BLaER1 treated with 17β-estradiol and CSF1 and Interleukin-3, amounts not matched to agents 10 nM and 100 nM (cell line): ENCODE results near the gene PLK5.

ENCODE experiments used
- H3K27ac ChIP-seq, 11 experiments: shearing (Covaris generic); formaldehyde crosslinking; 2 replicates each; pipeline ENCODE4 v1.8.1; 2022
- H3K27me3 ChIP-seq, 11 experiments: shearing (Covaris generic); formaldehyde crosslinking; 2 replicates each; pipeline ENCODE4 v1.8.1; 2022
- H3K36me3 ChIP-seq, 11 experiments: shearing (Covaris generic); formaldehyde crosslinking; 2 replicates each; pipeline ENCODE4 v1.8.1; 2022
- H3K4me1 ChIP-seq, 10 experiments: shearing (Covaris generic); formaldehyde crosslinking; 2 replicates each; pipeline ENCODE4 v1.8.1; 2022
- H3K4me2 ChIP-seq, 11 experiments: shearing (Covaris generic); formaldehyde crosslinking; 2 replicates each; pipeline ENCODE4 v1.8.1; 2022
- H3K4me3 ChIP-seq, 10 experiments: shearing (Covaris generic); formaldehyde crosslinking; 2 replicates each; pipeline ENCODE4 v1.8.1; 2022
- H3K9ac ChIP-seq, 11 experiments: shearing (Covaris generic); formaldehyde crosslinking; 2 replicates each; pipeline ENCODE4 v1.8.1; 2022
- H3K9me3 ChIP-seq, 11 experiments: shearing (Covaris generic); formaldehyde crosslinking; replicated peaks in 1 of 11; 2 replicates each; pipeline ENCODE4 v1.8.1; 2022
- H4K20me1 ChIP-seq, 11 experiments: shearing (Covaris generic); formaldehyde crosslinking; 2 replicates each; pipeline ENCODE4 v1.8.1; 2022
- Cebpa-rat ChIP-seq, 11 experiments: shearing (Covaris generic); IDR thresholded peaks; 2 replicates each; pipeline ENCODE4 v1.8.1; 2022

Gene PLK5

DNA sequence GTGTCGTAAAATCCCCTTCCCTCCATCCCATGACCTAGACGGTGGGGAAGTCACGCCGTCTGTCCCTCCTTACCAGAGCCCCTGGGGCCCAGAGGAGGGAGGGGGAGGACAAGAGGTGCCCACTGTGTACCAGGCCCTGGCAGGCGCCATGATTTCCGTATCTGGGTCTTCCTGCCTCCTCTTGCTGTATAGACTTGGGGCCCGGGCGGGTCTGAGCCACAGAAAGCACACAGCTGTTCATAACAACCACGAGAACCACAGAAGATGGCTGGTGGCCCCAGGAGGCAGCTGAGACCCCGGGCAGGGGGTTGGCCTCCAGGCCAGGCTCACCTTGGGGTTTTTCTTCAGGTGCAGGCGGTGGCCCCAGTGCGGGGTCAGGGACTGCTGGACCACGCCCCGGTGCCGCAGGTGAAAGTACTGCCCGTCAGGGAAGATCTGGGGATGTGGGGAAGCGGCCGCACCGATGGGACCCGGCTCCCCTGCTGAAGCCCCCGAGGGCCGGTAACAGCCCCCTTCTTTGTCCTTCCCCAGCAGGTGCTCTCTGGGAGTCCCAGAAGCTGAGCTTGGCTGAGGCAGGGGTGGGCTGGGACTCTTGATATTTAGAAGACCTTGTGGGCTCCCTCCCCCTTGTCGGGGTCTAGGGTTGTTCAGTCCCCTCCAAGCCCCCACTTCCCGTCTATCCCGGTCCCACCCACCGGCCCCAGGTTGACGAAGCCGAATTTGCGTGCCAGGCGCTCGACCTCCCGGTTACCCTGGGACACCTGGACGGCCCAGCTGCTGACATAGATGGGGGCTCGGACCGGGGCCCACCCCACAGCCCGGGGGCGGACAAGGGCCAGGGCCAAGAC, 34.2 kb upstream of the PLK5 start:
- no peaks in the 10 kb centered on the region for H3K36me3 ChIP-seq
- peak overlapping the region; percentile 93 to 100 (median 96) for H3K4me2 ChIP-seq
- peak overlapping the region; percentile 61 to 78 (median 66) for H3K4me3 ChIP-seq
- H3K4me1 ChIP-seq = peaks cover 26 to 39% (median 33%) of the 10 kb centered on the region in 10 experiments
- no peaks in the 10 kb centered on the region for H3K9me3 ChIP-seq
- H3K27me3 ChIP-seq = peaks cover 0 to 7% (median 0%) of the 10 kb centered on the region in 11 experiments; a peak in 3 of 22 replicates
- H4K20me1 ChIP-seq = peaks cover 0 to 5% (median 0%) of the 10 kb centered on the region in 11 experiments; a peak in 2 of 22 replicates
- no peak for TF ChIP-seq Cebpa-rat (IDR thresholded peaks at IDR 0.05)
- H3K27ac ChIP-seq = peak overlapping the region; percentile 41 to 82 (median 72); a peak in 21 of 22 replicates
- H3K9ac ChIP-seq = peak overlapping the region; percentile 69 to 83 (median 77)

DNA sequence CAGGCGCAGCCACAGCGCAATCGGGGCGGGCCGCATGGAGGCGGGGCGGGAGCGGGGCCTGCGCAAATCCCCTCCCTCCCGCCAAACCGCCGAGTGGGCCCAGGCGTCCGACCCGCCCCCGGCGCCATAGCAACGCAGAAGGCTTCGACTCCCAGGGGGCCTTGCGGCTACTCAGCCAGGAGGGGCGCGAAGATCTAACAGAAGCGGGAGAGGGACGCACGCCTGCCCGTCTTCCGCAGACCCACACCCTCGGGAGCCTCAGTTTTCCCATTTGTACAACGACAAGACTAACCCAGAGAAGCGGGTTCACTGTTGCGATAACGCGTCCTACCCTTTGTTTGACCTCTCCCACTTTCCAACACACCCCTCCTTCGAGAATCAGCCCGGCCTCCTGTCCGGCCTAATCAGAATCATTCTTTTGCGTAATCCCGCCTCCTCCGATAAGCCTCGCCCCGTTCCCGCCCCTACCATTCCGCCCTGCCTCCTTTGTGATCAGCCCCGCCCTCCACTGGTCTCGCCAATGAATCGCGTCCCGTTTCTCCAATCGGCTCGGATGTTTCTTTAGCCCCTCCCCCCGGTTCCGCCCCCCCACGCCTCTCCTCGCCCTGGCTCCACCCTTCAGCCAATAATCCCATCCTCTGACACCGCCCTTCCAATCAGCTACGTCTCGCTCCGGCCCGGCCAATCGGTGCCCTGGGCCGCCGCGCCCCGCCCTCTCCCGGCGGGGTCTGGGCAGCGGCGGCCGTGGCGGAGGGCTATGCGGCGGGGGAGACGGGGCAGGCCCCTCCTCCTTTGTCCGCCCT, 33.4 kb upstream of the PLK5 start, which contains the start of gene PCSK4:
Gene PCSK4 (minus strand): TSS at position 40 of the 803 bp plus-strand sequence. CDS start 4 bp downstream, at position 36.
- Histone ChIP-seq H3K36me3 (no peaks in the 10 kb centered on the region), H3K4me2 (peak within 1 kb of the TSS; percentile 93 to 100 (median 96)), H3K27ac (peak within 1 kb of the TSS; percentile 41 to 82 (median 72); a peak in 21 of 22 replicates), H3K27me3 (peaks cover 0 to 7% (median 0%) of the 10 kb centered on the region in 11 experiments; a peak in 3 of 22 replicates), H4K20me1 (peaks cover 0 to 5% (median 0%) of the 10 kb centered on the region in 11 experiments; a peak in 2 of 22 replicates), H3K9ac (peak within 1 kb of the TSS; percentile 69 to 83 (median 77)), H3K4me1 (peaks cover 26 to 39% (median 33%) of the 10 kb centered on the region in 10 experiments), H3K9me3 (no peaks in the 10 kb centered on the region), H3K4me3 (peak within 1 kb of the TSS; percentile 61 to 78 (median 66))
- TF ChIP-seq Cebpa-rat (IDR thresholded peaks at IDR 0.05) = peak in 5 of 11 experiments; percentile 26 to 66 (median 50); a peak in 6 of 22 replicates

DNA sequence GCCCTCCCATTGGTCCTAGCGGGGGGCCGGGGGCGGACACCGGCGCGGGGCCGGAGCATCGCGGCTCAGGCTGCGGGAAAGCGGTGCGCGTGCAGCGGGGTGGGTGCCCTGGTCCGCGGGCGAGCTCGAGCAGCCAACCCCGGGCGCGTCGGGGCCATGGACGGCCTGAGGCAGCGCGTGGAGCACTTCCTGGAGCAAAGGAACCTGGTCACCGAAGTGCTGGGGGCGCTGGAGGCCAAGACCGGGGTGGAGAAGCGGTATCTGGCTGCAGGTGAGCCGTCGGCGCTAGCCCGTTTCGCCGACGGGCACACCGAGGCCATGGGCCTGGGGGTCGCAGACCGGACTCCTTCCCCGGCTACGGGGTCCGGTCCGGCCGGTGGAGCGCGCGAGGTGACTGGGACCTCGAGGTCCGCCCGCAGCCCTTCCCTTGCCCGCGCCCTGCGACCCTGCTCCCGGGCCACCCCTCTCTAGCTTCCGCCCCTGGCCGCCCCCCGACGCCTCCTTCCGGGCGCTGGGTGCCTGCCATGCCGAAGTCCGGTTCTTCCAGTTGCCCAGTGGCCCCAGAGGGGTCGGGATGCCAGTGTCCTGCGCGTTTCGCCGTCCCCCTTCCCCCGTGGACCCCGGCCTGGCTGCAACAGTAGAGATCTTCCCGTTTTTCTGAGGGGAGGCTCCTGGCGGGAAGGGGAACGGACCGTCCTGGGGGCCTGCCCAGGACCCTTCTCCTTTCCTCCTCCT, 32.6 kb upstream of the PLK5 start, which contains the start of gene REEP6:
Gene REEP6 (plus strand): TSS at position 68 of the 735 bp plus-strand sequence. CDS start 89 bp downstream, at position 157.
- Histone ChIP-seq H3K4me1 (peaks cover 26 to 39% (median 35%) of the 10 kb centered on the region in 10 experiments), H3K4me3 (peak within 1 kb of the TSS; percentile 61 to 78 (median 66)), H3K27ac (peak within 1 kb of the TSS; percentile 41 to 82 (median 72); a peak in 21 of 22 replicates), H3K9ac (peak within 1 kb of the TSS; percentile 69 to 83 (median 77)), H4K20me1 (peaks cover 0 to 7% (median 0%) of the 10 kb centered on the region in 11 experiments; a peak in 3 of 22 replicates), H3K36me3 (no peaks in the 10 kb centered on the region), H3K4me2 (peak within 1 kb of the TSS; percentile 93 to 100 (median 96)), H3K9me3 (no peaks in the 10 kb centered on the region), H3K27me3 (peaks cover 0 to 7% (median 0%) of the 10 kb centered on the region in 11 experiments; a peak in 3 of 22 replicates)
- TF ChIP-seq Cebpa-rat (IDR thresholded peaks at IDR 0.05) = no peak

DNA sequence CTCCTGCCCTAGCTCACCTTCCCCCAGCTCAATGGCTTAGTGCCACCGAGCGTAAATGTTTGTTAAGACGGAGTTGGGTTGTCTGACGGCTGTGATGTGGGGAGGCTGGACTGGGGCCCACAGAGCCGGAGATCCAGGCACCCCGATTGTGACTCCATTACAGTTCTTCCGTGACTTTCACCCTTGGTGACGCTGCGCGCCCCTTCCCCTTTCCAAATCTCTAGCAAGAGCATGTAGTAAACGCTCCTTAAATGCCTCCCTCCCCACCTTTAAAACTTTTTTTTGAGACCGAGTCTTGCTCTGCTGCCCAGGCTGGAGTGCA, 32.1 kb upstream of the PLK5 start:
- H3K4me2 ChIP-seq = peak overlapping the region; percentile 78 to 96 (median 92)
- peak overlapping the region in 1 of 11 experiments; percentile 66; a peak in 1 of 22 replicates for H3K9ac ChIP-seq
- no peak overlapping the region for H3K27ac ChIP-seq
- no peaks in the 10 kb centered on the region for H3K36me3 ChIP-seq
- no peak for TF ChIP-seq Cebpa-rat (IDR thresholded peaks at IDR 0.05)
- peak overlapping the region in 1 of 10 experiments; percentile 67; a peak in 2 of 20 replicates for H3K4me3 ChIP-seq
- H3K9me3 ChIP-seq = no peaks in the 10 kb centered on the region
- H4K20me1 ChIP-seq = peaks cover 0 to 10% (median 0%) of the 10 kb centered on the region in 11 experiments; a peak in 3 of 22 replicates
- peaks cover 0 to 7% (median 0%) of the 10 kb centered on the region in 11 experiments; a peak in 3 of 22 replicates for H3K27me3 ChIP-seq
- peaks cover 26 to 43% (median 38%) of the 10 kb centered on the region in 10 experiments for H3K4me1 ChIP-seq

DNA sequence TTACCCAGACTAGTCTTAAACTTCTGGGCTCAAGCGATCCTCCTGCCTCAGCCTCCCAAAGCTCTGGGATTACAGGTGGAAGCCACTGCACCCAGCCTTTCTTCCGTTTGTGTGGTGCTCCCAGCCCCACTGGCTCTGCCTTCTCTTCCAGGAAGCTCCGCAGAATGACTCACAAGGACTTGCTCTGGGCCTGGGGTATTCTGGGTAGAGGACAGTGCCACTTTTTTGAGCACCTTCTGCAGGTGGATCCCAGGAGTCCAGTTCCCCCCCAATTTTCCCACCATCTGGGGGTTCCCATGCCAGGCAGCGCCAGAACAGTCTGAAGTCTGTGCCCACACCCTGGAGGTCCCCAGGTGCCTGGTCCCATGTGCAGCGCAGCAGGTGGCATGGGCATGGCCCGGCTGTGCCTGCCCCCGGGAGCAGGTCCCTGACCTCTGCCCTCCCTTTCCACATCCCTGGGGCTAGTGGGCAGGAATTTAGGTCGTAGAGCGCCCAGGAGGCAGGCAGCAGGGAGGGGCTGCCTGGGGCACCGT, 31.3 kb upstream of the PLK5 start:
- H3K4me3 ChIP-seq = no peak overlapping the region
- H3K4me1 ChIP-seq = peaks cover 32 to 50% (median 46%) of the 10 kb centered on the region in 10 experiments
- TF ChIP-seq Cebpa-rat (IDR thresholded peaks at IDR 0.05) = no peak
- peaks cover 0 to 7% (median 0%) of the 10 kb centered on the region in 11 experiments; a peak in 4 of 22 replicates for H3K27me3 ChIP-seq
- no peaks in the 10 kb centered on the region for H3K9me3 ChIP-seq
- no peak overlapping the region for H3K27ac ChIP-seq
- H3K9ac ChIP-seq = no peak overlapping the region
- no peaks in the 10 kb centered on the region for H3K36me3 ChIP-seq
- H3K4me2 ChIP-seq = peak overlapping the region in 3 of 11 experiments; percentile 81 to 94 (median 93); a peak in 2 of 22 replicates
- peaks cover 0 to 15% (median 0%) of the 10 kb centered on the region in 11 experiments; a peak in 4 of 22 replicates for H4K20me1 ChIP-seq

DNA sequence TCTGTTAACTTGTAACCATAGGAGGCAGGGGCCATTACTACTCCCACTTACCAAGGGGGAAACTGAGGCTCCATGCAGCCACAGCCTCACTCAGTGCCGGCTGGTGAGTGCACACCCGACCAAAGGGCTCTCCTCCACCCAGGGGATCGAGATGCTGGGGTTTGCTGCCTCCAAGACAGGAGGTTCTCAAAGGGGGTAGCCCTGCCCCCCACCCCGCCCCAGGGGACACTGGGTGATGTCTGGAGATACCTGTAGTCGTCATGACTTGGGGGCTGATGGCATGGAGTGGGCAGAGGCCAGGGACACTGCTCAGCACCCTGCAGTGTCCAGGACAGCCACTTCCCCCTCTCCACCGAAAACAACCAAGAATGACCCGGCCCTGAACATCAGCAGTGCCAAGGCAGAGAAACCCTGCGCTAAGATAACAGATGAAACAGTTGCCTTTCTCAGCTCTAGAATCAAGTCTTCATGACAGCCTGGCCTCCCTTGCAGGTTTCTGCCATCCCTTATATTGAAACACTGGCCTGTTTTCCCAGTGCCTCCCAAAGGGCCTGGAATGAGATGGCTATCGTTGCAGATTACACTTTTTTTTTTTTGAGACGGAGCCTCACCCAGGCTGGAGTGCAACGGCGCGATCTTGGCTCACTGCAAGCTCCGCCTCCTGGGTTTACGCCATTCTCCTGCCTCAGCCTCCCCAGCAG, 29.6 kb upstream of the PLK5 start:
- Histone ChIP-seq H3K27me3 (peaks cover 0 to 7% (median 0%) of the 10 kb centered on the region in 11 experiments; a peak in 4 of 22 replicates), H4K20me1 (peaks cover 0 to 15% (median 0%) of the 10 kb centered on the region in 11 experiments; a peak in 4 of 22 replicates), H3K4me3 (no peak overlapping the region), H3K9me3 (peaks cover 0 to 2% (median 0%) of the 10 kb centered on the region in 11 experiments; a peak in 5 of 22 replicates), H3K4me2 (no peak overlapping the region), H3K4me1 (peaks cover 30 to 48% (median 42%) of the 10 kb centered on the region in 10 experiments), H3K36me3 (no peaks in the 10 kb centered on the region), H3K9ac (no peak overlapping the region), H3K27ac (no peak overlapping the region)
- no peak for TF ChIP-seq Cebpa-rat (IDR thresholded peaks at IDR 0.05)

DNA sequence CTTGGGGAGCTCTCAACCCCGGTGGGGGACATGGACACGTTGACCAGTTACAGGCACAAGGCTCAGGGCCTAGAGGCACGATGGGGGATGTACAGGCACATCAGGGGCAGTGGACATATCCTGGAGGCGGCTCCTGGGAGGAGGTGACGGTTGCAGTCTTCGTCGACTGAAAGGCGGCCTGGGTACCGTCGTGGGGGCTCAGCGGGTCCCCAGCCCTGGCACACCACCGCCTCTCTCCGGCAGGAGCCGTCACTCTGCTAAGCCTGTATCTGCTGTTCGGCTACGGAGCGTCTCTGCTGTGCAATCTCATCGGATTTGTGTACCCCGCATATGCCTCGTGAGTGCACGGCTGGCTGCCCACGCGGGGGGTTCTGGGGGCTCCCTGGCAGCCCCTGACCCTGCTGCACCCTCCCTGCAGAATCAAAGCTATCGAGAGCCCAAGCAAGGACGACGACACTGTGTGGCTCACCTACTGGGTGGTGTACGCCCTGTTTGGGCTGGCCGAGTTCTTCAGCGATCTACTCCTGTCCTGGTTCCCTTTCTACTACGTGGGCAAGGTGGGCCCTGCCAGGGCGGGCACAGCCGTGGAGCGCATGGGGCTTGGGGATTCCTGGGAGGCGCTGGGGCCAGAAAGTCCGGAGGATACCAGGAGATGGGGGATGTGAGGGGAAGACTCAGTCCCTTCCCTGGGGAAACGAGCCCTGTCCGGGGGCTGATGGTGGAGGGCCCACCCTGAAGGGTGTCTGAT, 28.7 kb upstream of the PLK5 start:
- peaks cover 0 to 7% (median 0%) of the 10 kb centered on the region in 11 experiments; a peak in 4 of 22 replicates for H3K27me3 ChIP-seq
- H3K9ac ChIP-seq = no peak overlapping the region
- H3K27ac ChIP-seq = no peak overlapping the region
- H3K4me3 ChIP-seq = no peak overlapping the region
- H4K20me1 ChIP-seq = peaks cover 0 to 15% (median 0%) of the 10 kb centered on the region in 11 experiments; a peak in 4 of 22 replicates
- H3K4me2 ChIP-seq = no peak overlapping the region
- TF ChIP-seq Cebpa-rat (IDR thresholded peaks at IDR 0.05) = no peak
- H3K9me3 ChIP-seq = peaks cover 0 to 12% (median 7%) of the 10 kb centered on the region in 11 experiments; a peak in 15 of 22 replicates
- no peaks in the 10 kb centered on the region for H3K36me3 ChIP-seq
- H3K4me1 ChIP-seq = peaks cover 23 to 40% (median 34%) of the 10 kb centered on the region in 10 experiments
